ENCODE measurements around the gene SLC5A9.

Gene SLC5A9

DNA sequence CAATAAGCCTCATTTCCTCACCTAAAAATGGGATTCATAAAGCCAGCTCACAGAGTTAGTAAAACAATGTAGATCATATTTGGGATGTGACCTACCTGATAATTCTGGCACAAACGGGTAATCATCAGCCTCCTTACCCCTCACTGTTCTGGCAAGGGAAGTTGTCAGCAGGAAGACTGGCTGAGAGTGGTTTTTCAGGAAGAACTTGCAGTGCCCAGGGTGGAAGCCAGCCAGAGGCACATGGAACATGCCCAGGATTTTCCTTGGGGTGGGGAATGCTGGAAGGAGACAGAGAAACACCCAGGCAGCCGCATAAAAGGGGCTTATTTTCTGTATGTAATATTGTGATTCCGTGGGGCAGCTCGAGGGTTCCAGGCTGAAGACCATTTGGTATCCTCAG lies 7.7 kb upstream of the SLC5A9 start:
- Histone ChIP-seq H2AFZ (ENCODE audit: low read length) (no peak overlapping the region), H3K4me3 (ENCODE audit: low read length, poor library complexity, severe bottlenecking) (no peak overlapping the region), H4K20me1 (ENCODE audit: insufficient read depth, low read length, poor library complexity, severe bottlenecking) (no peaks in the 10 kb centered on the region), H3K4me1 (ENCODE audit: insufficient read depth, low read length, poor library complexity, severe bottlenecking) (no peaks in the 10 kb centered on the region), H3K9me3 (ENCODE audit: insufficient read depth, low read depth, low read length) (no peaks in the 10 kb centered on the region), H3K36me3 (ENCODE audit: insufficient read depth, low read length) (no peaks in the 10 kb centered on the region), H3F3A (ENCODE audit: low read depth) (no peaks in the 10 kb centered on the region), H3K79me2 (ENCODE audit: insufficient read depth, low read length) (no peaks in the 10 kb centered on the region), H3K4me2 (ENCODE audit: low read depth, low read length, poor library complexity, severe bottlenecking) (no peak overlapping the region), H3K27me3 (ENCODE audit: insufficient read depth, low read length, poor library complexity, severe bottlenecking) (no peaks in the 10 kb centered on the region), H3K9me2 (replicated peaks; ENCODE audit: low read depth, low read length) (no peaks in the 10 kb centered on the region), H3K9ac (ENCODE audit: low read depth, low read length, poor library complexity, severe bottlenecking) (no peak overlapping the region)
- no peak for TF ChIP-seq EZH2phosphoT487 (IDR thresholded peaks at IDR 0.05; ENCODE audit: borderline replicate concordance)
- TF ChIP-seq, protein P1, sequence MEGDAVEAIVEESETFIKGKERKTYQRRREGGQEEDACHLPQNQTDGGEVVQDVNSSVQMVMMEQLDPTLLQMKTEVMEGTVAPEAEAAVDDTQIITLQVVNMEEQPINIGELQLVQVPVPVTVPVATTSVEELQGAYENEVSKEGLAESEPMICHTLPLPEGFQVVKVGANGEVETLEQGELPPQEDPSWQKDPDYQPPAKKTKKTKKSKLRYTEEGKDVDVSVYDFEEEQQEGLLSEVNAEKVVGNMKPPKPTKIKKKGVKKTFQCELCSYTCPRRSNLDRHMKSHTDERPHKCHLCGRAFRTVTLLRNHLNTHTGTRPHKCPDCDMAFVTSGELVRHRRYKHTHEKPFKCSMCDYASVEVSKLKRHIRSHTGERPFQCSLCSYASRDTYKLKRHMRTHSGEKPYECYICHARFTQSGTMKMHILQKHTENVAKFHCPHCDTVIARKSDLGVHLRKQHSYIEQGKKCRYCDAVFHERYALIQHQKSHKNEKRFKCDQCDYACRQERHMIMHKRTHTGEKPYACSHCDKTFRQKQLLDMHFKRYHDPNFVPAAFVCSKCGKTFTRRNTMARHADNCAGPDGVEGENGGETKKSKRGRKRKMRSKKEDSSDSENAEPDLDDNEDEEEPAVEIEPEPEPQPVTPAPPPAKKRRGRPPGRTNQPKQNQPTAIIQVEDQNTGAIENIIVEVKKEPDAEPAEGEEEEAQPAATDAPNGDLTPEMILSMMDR (conservative IDR thresholded peaks at IDR 0.05; ENCODE audit: low read length), result no peak

DNA sequence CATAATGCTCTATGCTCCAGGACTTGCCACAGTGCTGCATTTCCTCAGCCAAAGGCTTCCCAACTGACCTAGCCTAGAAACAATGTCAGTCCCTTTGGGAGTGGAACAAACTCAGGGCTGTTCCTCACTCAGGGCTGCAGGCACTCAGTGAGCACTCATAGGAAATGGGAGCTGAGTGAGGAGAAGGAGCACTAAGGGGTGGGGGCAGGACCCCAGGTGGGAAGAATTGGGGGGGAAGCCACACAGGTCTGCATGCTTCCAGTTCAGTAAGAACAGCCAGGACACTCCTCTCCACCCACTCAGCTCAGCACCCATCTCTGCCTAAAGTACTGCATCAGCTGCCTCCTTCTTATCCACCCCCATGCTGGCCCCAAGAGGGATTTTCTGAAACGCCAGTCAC lies 7.3 kb upstream of the SLC5A9 start:
- H3K4me3 ChIP-seq (ENCODE audit: low read length, poor library complexity, severe bottlenecking), result no peak overlapping the region
- no peaks in the 10 kb centered on the region for H3F3A ChIP-seq (ENCODE audit: low read depth)
- no peaks in the 10 kb centered on the region for H3K4me1 ChIP-seq (ENCODE audit: insufficient read depth, low read length, poor library complexity, severe bottlenecking)
- H4K20me1 ChIP-seq (ENCODE audit: insufficient read depth, low read length, poor library complexity, severe bottlenecking), result no peaks in the 10 kb centered on the region
- no peaks in the 10 kb centered on the region for H3K27me3 ChIP-seq (ENCODE audit: insufficient read depth, low read length, poor library complexity, severe bottlenecking)
- H3K36me3 ChIP-seq (ENCODE audit: insufficient read depth, low read length), result no peaks in the 10 kb centered on the region
- no peak overlapping the region for H3K4me2 ChIP-seq (ENCODE audit: low read depth, low read length, poor library complexity, severe bottlenecking)
- H3K9me2 ChIP-seq (replicated peaks; ENCODE audit: low read depth, low read length), result no peaks in the 10 kb centered on the region
- TF ChIP-seq, protein P1 (conservative IDR thresholded peaks at IDR 0.05; ENCODE audit: low read length), result no peak
- no peak for TF ChIP-seq EZH2phosphoT487 (IDR thresholded peaks at IDR 0.05; ENCODE audit: borderline replicate concordance)
- H2AFZ ChIP-seq (ENCODE audit: low read length), result no peak overlapping the region
- H3K9me3 ChIP-seq (ENCODE audit: insufficient read depth, low read depth, low read length), result no peaks in the 10 kb centered on the region
- no peaks in the 10 kb centered on the region for H3K79me2 ChIP-seq (ENCODE audit: insufficient read depth, low read length)
- no peak overlapping the region for H3K9ac ChIP-seq (ENCODE audit: low read depth, low read length, poor library complexity, severe bottlenecking)

DNA sequence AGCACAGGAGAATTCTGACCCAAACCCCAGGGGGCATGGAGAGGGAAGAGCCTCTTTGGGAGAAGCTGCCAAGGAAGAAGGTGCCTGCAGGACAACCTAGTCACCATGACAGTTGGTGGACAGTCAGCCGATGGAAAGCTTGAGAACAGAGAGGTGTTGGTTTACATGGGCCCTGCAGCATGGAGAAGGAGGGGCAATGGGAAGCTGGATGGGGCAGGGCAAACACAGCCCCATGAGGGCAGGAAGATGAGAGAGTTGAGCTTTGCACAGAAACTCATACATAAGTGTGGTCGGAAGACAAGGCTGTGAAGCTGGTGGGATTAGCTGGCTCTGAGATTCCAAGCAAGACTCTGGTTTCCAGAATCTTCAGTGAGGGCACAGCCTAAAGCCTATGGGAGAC lies 6.6 kb upstream of the SLC5A9 start:
- Histone ChIP-seq H2AFZ (ENCODE audit: low read length) (no peak overlapping the region), H3K9me2 (replicated peaks; ENCODE audit: low read depth, low read length) (no peaks in the 10 kb centered on the region), H3F3A (ENCODE audit: low read depth) (no peaks in the 10 kb centered on the region), H3K4me1 (ENCODE audit: insufficient read depth, low read length, poor library complexity, severe bottlenecking) (no peaks in the 10 kb centered on the region), H3K27me3 (ENCODE audit: insufficient read depth, low read length, poor library complexity, severe bottlenecking) (no peaks in the 10 kb centered on the region), H3K9me3 (ENCODE audit: insufficient read depth, low read depth, low read length) (no peaks in the 10 kb centered on the region), H3K4me2 (ENCODE audit: low read depth, low read length, poor library complexity, severe bottlenecking) (no peak overlapping the region), H3K9ac (ENCODE audit: low read depth, low read length, poor library complexity, severe bottlenecking) (no peak overlapping the region), H4K20me1 (ENCODE audit: insufficient read depth, low read length, poor library complexity, severe bottlenecking) (no peaks in the 10 kb centered on the region), H3K36me3 (ENCODE audit: insufficient read depth, low read length) (no peaks in the 10 kb centered on the region), H3K79me2 (ENCODE audit: insufficient read depth, low read length) (no peaks in the 10 kb centered on the region), H3K4me3 (ENCODE audit: low read length, poor library complexity, severe bottlenecking) (no peak overlapping the region)
- TF ChIP-seq, protein P1 (conservative IDR thresholded peaks at IDR 0.05; ENCODE audit: low read length), result no peak
- TF ChIP-seq EZH2phosphoT487 (IDR thresholded peaks at IDR 0.05; ENCODE audit: borderline replicate concordance), result no peak

All from Loucy (cell line).